ENCODE measurements around the gene MCRS1.

MCRS1 gene

DNA sequence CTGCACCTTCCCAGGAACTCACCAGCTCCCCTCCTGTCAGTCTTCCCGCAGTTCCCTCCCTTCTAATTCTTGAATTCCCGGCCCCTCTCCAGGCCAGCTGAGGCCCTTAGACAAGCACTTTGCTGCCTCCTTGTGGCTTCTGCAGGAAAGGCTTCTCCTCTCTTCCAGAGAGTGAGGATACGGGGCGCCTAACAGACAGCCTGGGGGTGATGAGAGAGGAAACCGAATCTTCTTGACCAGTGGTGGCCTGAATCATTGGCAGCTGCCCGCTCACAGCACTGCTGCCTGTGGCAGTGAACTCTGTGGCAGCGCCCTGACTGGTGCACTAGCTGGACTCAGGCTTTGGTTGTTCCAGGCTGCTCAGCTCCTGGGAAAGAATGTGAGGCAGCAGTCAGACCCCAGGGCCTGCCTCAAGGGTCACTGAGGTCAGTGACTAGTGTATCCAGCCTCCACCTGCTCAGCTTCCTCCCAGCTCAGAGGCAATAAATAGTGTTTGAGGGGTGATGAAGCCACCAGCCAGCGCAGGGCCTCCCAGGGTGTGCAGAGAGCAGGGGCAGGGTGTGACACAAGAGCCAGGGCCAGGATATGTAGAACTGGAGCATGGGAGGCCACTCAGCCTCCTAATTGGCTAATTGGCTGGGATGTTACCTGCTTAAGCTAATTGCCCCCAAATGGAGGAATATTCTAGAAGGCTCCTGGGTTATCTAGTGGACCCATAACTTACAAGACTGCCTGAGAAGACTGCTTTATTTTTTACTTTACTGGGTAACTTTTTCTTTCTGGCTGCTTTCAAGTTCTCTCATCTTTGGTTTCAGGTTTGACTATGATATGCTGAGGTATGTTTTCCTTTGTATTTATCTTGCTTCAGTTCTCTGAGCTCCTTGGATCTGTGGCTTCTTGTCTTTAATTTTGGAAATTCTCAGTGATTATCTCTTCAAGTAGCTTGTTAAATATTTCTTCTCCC is 12.9 kb upstream of the MCRS1 start:
- DNase-seq = no peak

DNA sequence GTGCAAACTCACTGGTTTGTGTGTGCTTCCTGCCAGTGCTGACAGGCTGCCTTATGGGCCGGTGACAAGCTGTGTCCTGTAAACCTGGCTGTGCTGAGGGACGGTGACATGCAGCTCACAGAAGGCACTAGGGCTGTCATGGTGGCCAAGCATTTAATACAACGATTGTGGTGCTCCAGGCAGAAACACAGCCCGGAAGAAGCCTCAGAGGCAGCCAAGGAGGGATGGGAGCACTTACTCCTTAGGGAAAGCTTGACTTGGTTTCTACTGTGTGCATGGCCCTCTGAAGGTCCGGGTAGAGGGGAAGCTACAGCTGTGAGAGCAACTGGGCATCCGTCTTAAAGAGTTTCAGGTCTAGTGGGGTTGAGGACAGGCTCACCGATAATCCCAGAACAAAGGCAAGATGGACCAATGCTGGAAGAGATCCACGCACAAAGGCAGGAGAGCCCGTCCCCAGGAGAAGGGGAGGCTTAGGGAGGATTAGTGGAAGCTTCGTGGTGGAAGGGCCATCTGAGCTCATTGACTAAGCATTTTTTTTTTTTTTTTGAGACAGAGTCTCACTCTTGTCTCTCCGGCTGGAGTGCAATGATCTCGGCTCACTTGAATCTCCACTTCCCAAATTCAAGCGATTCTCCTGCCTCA is 10.7 kb upstream of the MCRS1 start:
- no peak for DNase-seq

DNA sequence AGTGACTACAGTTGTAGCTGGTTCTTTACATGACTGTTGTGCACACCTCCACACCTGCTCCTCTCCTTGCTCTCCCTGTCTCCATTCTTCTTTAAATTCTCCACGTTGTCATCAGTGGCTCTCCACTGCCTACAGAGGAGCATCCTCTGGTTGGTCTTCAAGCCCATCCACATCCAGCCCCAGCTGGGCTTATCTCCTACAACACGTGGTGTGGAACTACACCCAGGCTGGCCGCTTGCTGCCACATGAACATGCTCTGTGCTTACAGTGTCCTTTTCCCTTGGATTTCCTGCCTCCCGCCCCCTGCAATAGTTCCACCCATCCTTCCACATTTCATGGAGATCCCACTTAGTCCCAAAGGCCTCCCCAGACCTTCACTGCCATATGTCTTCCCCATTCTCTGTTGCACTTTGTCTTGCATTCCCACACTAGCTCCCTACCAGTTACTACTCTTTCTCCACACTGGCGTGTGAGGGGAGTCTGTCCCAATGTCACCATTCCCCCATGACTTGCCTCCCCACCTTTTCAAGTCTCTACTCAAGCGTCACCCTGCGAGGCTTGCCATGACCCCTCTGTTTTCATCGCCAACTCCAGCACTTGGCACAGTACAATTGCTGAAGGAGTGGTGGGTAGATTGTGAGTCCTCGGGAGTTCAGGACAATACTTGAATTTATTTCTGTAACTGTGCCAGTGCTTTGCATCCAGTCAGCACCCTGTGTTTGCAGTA is 9.8 kb upstream of the MCRS1 start:
- DNase-seq = no peak

DNA sequence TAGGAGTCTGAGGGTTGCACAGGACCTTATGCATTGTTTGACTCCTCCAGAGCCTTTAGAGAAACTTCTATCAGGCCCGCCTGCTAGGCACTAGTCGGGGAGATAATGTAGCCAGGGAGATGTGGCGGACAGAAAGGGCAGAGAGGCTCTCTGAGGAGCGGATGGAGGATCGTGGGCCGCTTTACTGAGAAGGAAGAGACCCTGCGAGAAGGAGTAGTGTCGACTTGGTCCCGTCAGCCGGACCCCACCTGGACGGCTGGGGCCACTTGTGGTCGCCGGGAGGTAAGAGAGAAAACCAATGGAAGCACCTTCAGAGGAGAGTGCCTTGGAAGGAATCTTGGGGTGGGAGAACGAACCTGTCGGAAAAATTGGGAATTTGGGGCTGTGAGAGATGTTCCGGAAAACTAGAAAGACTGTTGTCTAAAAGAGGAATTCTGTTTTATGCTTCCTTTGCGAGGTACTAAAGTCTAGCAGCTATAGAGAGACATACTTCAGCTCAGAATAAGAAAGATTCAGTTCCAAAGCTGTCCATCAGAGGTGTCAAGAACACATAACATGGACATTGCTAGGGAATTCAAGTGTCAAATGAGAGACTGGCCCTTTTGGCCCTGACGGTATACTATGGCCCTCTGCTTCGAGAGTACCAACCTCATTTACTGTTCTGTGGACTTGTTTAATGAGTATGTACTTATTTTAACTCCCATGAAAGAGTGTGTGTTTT is 660 bp upstream of the MCRS1 start:
- DNase-seq = no peak

DNA sequence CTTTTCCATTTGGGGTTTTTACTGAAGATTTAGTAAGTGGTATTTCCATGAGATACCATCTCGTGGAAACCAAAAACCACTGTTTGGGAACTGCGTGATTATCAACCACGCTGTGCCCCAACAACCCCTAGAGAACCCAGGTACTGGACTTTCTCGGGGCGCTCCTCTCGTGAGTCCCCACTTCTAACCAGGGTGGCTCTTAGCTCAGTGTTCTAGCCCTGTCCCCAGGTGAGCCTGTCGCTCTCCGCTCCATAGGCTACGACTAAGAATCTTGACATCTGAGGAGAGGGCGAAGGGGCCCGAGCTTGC is 686 bp downstream of the MCRS1 start:
- DNase-seq = no peak

DNA sequence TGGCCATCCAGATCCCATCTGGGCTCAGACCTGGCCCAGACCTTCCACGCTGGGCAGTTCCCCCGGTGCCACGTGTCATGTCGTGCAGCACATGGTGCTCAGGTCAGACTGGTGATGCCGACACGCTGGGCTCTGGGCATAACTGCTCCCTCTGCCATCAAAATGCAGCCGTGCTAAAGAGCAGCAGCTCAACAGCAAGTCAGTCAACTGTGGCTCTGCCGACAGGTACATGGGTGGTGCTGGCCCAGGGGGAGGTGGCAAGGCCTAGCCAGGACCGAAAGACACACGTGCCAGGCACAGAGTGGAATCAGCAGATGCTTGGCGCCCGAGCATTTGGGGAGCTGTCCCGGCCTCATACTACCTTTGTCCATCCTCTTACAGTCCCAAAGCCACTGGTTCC is 1.6 kb downstream of the MCRS1 start:
- no peak for DNase-seq

DNA sequence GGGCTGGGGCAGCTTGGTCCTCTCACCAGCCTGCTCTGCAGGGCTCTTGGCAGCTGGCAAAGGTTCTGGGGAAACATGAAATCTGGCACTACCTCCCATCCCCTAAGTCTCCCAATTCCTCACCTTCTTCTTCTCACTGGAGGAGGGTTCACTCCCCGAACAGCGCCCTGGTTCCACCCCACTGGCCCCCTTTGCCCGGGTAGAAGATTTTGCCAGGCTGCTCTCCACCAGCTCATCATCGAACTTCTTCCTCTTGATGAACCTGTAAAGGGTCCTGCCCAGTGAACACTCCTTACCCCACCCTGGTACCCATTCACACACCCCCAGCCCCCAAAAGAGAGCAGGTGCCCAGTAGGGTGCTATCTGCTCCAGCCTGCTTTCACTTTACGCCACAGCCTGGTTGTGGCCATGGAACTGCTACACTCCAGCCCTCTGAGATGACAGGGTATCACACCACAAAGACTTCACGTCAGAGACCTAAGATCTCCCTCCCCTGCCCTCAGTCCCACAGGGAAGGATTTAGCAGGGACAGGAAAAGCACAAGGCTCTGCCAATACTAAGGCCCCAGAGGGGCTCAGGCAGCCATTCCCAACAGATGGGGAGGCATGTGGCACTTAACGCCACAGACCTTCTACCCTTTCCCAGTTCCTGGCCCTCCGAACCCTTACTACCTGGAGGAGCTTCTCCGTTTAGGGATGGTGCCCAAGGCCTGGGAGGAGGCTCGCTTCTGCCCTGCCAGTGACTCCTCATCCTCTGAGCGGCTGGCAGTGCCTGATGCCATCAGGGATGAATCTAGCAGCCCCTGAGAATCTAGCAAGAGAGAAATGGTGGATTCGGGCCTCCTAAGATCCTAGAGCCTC is 2.3 kb downstream of the MCRS1 start:
- no peak for DNase-seq

DNA sequence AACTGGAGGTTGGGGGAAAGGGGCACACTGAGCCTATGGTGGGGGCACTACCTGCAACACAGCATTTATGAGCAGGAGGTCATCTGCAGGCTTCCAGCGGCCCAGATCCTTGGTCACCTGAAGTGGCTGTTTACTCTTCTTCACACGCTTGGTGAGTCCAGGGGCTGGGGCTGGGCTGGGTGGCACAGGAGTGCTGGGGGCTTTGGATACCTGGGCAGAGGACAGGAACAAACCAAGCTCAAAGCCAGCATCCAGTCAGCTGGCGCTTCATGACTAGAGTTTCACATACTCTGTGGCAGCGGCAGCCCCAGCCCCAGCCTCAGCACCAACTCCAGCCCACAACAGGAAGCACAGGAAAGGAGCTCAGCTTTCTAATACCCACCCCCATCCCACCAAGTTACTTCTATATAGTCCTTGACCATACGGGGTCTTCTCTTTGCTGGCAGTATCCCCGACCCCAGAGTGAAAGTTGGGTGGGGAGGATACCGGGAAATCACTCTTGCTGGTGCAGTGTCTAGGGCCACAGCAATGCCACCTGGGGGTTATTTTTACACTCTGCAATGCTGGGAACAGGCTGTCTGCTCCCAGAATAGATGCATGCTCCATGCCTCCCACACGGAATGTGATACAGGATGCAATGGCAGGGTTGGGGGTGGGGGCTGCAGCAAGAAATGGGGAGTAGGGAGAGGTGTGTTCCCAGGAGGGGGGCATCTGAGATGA is 3.1 kb downstream of the MCRS1 start:
- DNase-seq = no peak

DNA sequence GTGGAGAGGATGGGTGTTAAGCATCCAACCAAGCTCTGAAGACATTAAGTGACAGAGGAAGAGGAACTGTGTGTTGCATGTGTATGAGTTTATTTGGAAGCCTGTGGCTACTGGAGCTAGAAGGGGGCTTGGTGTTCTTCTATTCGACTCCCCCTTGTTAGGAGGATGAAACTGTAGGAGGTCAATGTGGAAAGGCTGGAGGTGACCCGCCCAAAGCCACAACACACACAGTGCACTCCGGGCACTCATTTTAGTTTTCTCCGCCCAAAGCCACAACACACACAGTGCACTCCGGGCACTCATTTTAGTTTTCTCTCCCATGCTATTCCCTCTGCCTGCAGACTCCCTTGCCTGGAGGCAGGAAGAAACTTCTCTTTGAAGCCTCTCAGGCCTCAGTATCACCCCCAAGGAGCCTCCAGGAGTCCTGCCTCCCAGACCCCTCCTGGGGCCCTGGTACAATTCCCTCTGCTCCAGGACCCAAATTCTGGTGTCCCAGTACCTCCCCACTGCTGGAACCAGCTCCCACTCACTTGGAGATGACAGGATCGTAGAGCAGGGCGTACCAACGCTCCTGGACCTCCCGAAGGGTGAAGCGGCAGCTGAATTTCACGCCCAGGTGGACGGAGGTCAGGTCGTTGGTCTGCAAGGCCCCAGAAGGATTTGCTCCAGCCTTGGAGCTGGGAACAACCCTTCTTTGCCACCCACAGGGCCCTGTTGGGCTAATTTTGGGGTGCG is 3.8 kb downstream of the MCRS1 start:
- no peak for DNase-seq

DNA sequence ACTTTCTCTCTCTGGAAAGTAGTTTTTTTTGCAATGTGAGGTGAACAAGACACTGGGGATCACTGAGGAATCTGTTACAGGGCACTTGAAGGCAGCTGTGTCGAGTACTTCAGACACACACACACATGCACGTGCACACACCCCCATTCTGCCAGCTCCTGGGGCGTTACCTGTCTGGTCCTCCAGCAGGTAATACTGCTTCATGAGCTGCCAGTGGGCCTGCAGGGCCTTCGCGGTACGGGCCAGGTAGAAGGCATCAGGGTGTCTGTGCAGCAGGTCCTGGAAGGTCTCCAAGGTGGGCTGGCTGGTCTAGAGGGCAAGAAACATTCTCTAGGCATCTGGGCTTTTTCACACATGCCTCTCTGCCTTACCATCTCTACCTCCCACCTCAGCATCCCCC is 5.1 kb downstream of the MCRS1 start:
- no peak for DNase-seq

DNA sequence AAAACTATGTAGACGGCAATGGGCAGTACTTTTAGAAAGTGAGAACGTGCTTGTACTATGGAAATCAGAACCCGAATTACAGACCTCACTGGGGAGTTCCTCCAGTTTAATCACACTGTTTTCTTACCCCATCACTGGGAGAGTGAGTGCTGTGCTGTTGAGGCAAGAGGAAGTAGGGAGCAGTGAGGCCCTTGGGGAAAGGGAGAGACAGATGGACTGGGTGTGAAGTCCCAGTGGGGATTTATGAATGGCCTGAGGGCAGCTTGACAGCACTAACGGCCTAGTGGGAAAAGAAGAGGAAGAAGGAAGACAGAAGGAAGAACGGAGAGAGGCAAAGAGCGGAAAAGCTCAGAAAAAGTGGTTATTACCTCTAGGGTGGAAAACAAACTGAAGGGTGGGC is 5.7 kb downstream of the MCRS1 start:
- DNase-seq = no peak

DNA sequence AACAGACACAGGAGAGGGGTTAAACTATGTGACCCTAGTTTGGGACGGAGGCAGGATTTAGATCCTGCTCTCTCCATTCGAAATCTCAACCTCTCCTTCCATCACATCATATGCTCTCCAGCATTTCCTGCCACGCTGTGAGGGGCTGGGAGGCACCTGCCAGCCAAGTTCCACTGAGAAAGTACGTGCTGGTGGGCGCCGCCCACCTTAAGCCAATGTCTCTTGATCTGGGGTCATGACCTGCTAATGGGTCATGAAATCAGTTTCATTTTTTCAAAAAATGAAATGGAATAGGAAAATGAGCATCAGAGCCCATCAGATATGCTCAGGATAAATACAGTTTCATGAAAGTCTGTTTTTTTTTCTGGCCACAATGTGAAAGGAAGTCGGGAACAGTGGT is 7.2 kb downstream of the MCRS1 start:
- DNase-seq = no peak

DNA sequence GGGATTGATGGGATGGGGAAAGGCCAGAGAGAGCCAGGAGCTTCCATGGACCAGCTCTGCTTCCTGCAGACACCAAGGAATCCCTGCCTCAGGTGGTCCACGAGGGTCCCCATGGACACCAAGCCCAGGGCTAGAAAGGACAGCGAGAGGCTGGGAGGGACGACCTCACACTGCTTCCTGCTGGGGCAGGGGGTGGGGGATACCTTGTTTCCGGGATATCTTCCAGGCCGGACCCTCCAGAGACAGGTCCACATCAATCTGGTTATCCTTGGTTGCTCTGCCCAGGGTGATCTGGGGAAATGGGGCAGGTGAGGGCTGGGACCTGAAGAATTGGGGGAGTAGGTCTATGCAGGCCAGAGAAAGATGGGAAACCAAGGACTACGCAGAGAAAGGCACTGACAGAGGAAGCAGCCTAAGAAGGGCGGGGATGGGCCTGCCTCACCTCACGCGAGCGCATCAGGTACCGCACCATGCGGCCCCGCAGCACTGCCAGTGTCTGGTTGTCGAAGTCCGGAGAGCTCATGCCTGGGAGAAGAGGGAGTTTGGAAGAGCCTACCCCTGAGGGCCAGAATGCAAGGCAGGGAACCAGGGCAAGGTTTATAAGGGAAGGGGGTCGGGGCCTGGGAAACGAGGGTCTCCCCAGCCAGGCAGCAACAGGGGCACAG is 8.8 kb downstream of the MCRS1 start:
- no peak for DNase-seq

DNA sequence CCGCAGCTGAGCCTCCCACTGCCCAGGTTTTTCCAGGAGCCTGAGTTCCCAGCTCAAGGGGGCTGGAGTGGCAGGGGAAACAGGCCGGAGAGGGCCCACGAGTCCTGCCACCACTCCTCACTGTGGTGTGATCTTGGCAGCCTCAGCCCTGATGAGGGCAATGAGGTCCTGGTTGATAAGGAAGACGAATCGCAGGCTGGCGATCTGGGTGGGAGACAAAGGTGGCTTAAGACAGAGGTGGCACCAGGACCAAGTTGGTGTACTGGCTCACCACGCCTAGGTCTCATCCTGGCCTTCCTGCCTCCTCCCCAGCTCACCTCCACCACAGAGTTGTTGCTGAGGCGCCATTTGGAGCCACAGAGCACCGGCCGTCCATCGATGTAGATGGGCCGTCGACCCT is 9.4 kb downstream of the MCRS1 start:
- DNase-seq = no peak

DNA sequence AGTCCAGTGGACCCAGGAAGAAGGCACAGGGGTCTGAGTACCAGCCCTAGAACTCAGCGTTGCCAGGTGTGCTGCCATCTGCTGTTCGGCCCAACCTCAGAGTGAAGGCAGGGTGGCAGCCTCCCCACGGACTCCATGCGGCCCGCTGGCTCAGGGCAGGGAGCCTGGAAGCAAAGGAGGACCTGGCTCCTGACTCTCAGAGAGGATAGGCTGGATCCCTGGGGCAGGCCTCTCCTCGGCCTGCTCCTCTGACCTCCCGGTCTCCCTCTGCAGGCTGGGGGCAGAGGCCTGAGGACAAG is 10.1 kb downstream of the MCRS1 start:
- DNase-seq = no peak

DNA sequence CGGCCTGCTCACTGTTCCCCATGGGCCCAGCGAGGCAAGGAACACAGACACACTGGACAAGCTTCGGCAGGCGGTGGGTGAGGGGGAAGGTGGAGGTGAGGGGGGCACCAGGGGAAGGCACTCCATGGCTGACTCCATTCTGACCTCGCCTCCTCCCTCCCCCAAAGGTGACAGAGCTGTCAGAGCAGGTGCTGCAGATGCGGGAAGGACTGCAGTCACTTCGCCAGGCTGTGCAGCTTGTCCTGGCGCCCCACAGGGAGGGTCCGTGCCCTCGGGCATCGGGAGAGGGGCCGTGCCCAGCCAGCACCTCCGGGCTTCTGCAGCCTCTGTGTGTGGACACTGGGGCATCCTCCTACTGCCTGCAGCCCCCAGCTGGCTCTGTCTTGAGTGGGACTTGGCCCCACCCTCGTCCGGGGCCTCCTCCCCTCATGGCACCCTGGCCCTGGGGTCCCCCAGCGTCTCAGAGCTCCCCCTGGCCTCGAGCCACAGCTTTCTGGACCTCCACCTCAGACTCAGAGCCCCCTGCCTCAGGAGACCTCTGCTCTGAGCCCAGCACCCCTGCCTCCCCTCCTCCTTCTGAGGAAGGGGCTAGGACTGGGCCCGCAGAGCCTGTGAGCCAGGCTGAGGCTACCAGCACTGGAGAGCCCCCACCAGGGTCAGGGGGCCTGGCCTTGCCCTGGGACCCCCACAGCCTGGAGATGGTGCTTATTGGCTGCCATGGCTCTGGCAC is 10.6 kb downstream of the MCRS1 start:
- DNase-seq = no peak

DNA sequence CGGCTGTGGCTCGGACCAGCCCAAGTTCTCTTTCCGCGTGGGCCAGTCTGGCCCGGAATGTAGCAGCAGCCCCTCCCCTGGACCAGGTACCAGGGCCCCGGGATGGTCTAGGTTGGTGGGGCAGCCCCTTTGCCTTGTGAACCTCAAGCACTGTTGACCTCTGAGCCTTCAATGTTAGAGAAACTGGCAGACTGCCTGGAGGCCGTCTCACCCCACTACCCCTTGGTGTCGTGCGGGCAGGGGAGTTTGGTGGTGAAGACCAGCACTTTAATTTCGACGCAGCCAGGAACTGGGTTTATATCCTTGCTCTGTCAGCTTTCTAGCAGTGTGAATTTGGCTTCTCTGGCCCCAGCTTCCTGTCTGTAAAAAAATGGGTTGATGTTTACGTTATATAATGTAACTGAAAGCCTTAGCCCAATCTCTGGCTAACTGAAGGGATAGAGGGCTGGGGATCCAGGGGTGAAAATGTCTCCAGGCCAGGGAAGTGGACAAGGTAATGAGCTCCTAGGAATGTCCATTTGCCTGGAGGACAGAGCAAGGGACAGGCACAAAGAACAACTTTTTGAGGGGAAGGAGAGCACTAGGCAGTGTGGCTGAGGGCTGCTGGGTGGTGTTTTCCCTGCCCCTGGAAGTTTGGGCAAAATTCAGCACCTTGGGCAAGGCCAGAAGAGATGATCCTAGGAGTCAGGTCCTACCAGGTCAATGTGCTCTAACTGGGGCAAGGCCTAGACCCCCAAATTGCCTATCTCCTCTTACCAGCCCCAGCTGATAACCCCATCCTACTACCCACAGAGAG is 11.4 kb downstream of the MCRS1 start:
- DNase-seq = no peak

DNA sequence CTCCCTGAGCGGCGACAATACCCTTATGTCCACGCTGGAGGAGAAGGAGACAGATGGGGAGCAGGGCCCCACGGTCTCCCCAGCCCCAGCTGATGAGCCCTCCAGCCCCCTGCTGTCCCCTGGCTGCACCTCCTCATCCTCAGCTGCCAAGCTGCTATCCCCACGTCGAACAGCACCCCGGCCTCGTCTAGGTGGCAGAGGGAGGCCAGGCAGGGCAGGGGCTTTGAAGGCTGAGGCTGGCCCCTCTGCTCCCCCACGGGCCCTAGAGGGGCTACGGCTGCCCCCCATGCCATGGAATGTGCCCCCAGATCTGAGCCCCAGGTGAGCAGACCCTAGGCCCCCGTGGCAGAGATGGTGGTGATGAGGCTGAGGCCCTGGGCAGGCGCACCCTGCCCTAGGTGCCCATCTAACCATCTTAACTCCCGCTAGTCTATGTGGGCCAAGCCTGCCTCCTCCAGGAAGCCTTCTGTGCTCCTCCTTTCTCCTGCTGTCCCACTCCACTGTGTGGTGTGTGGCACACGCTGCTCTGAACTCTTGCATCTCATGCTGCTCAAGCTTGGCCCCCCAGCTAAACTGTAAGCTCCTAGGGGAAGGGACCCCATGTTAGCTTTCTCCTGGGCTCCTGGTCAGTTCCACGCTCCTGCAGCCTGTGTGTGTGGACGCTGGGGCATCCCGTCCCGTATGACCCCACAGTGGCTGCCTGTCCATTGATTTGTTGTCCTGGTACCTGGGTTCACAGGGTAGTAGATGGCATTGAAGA is 12.1 kb downstream of the MCRS1 start:
- DNase-seq = no peak

All from stimulated activated naive CD4-positive, alpha-beta T cell treated with Interleukin-2 at 50 U/mL for 16 hours (primary cell).